Gastroesophageal sphincter (tissue), 4 donors: ENCODE results near the gene SLC25A21. TPM values are rescaled to one million over a fixed set of nuclear protein-coding genes. Genes with fewer than 3 reads are reported as not detected.

Source experiments
- ATAC-seq: fragments of 150-250 bp; one replicate; pipeline ENCODE4 v1.9.1; 2016; ENCODE audit warnings: mild to moderate bottlenecking, moderate library complexity
- H3K27ac ChIP-seq, 4 donors: fragments of 200-600 bp; sonication (generic) in 3 of 4; 1 replicate in 3 of 4; 2 replicates in 1 of 4; pipeline ENCODE4 v1.5.1; 2016 to 2019
- H3K27me3 ChIP-seq: fragments of 200-600 bp; sonication (generic); one replicate; pipeline ENCODE4 v1.5.1; 2019
- H3K36me3 ChIP-seq, 2 donors: fragments of 200-600 bp; sonication (generic); one replicate each; pipeline ENCODE4 v1.5.1; 2019; ENCODE audit warnings: control low read depth in 1 of 2
- H3K4me1 ChIP-seq, 3 donors: fragments of 200-600 bp; sonication (generic); 1 replicate in 2 of 3; 2 replicates in 1 of 3; pipeline ENCODE4 v1.5.1; 2016 to 2019; ENCODE audit warnings: control low read depth in 2 of 3
- H3K4me3 ChIP-seq, 2 donors: fragments of 200-600 bp; sonication (generic); one replicate each; pipeline ENCODE4 v1.5.1; 2019; ENCODE audit warnings: mild to moderate bottlenecking in 1 of 2, moderate library complexity in 1 of 2
- H3K9me3 ChIP-seq, 3 donors: fragments of 200-600 bp; sonication (generic); one replicate each; pipeline ENCODE4 v1.5.1; 2017 to 2019; ENCODE audit warnings: control low read depth in 2 of 3
- CTCF ChIP-seq, 4 experiments: fragments of 200-600 bp in 2 of 4; fragments of 450-650 bp in 2 of 4; sonication (generic) in 1 of 4; IDR thresholded peaks; one replicate each; pipeline ENCODE4 v1.5.1; 2017 to 2019; ENCODE audit warnings: antibody characterized with exemption in 4 of 4, mild to moderate bottlenecking in 2 of 4, moderate library complexity in 2 of 4
- EP300 ChIP-seq: sonication (generic); formaldehyde crosslinking; IDR thresholded peaks from one replicate; pipeline ENCODE4 v1.6.1; 2017; ENCODE audit warnings: antibody characterized with exemption, mild to moderate bottlenecking
- POLR2A ChIP-seq, 2 donors: fragments of 450-650 bp; IDR thresholded peaks; one replicate each; pipeline ENCODE4 v1.6.1; 2017; ENCODE audit warnings: antibody characterized with exemption in 2 of 2, mild to moderate bottlenecking in 2 of 2, moderate library complexity in 1 of 2
- POLR2AphosphoS5 ChIP-seq: sonication (generic); formaldehyde crosslinking; IDR thresholded peaks from one replicate; pipeline ENCODE4 v1.6.1; 2017; ENCODE audit warnings: antibody characterized with exemption
- WGBS, 2 donors: methylation state at CpG; one replicate each; pipeline ENCODE4 v1.1.5; 2018; ENCODE audit warnings: low coverage in 1 of 2; 5-methylcytosine and 5-hydroxymethylcytosine counted together
- total RNA-seq, 4 donors: library from RNA; depleted of rRNA; stranded (reverse); fragments of >200 nt; gene quantifications; one replicate each; pipeline ENCODE4 v1.1.0, GENCODE V29; 2016

SLC25A21 gene
- total RNA-seq, 4 donors from 2014 or later = 0.40 to 1.5 (median 1.3) TPM

- no peaks in the 10 kb centered on the region for H3K27me3 ChIP-seq
- TF ChIP-seq EP300 (no peak), CTCF (IDR thresholded peaks at IDR 0.05) (no peak)
- no peaks in the 10 kb centered on the region for H3K36me3 ChIP-seq
- WGBS, 2 donors = 0 to 10% methylated on average over 2 of the region's 2 CpGs
- H3K4me3 ChIP-seq = no peak overlapping the region
- no peaks in the 10 kb centered on the region for H3K9me3 ChIP-seq
- no peaks in the 10 kb centered on the region for H3K4me1 ChIP-seq
- no peak overlapping the region for H3K27ac ChIP-seq
- ATAC-seq = no peak
Observed at GRCh38 chr14:36827861-36828260, 344.5 kb downstream of the SLC25A21 start.

GRCh38 chr14:36826614-36827013, 345.8 kb downstream of the SLC25A21 start:
- Histone ChIP-seq H3K27me3 (no peaks in the 10 kb centered on the region), H3K9me3 (no peaks in the 10 kb centered on the region), H3K4me3 (no peak overlapping the region), H3K27ac (no peak overlapping the region), H3K4me1 (no peaks in the 10 kb centered on the region), H3K36me3 (no peaks in the 10 kb centered on the region)
- ATAC-seq = no peak
- TF ChIP-seq EP300 (no peak), CTCF (IDR thresholded peaks at IDR 0.05) (no peak), POLR2AphosphoS5 (no peak), POLR2A (IDR thresholded peaks at IDR 0.05) (no peak)
- WGBS, 2 donors = 55 to 83% methylated on average over 4 of the region's 6 CpGs

GRCh38 chr14:36824854-36825253, 347.6 kb downstream of the SLC25A21 start:
- ATAC-seq = no peak
- Histone ChIP-seq H3K4me1 (no peaks in the 10 kb centered on the region), H3K4me3 (no peak overlapping the region), H3K36me3 (no peaks in the 10 kb centered on the region), H3K27ac (no peak overlapping the region), H3K9me3 (no peaks in the 10 kb centered on the region), H3K27me3 (no peaks in the 10 kb centered on the region)
- TF ChIP-seq EP300 = no peak
- TF ChIP-seq POLR2AphosphoS5 = no peak
- no peak for TF ChIP-seq CTCF (IDR thresholded peaks at IDR 0.05)
- no peak for TF ChIP-seq POLR2A (IDR thresholded peaks at IDR 0.05)
- 84 to 89% methylated on average over 3 to 4 of the region's 4 CpGs for WGBS, 2 donors

- WGBS, 2 donors = 73 to 75% methylated on average over 4 of the region's 4 CpGs
Observed at GRCh38 chr14:36823651-36824050, 348.8 kb downstream of the SLC25A21 start.

GRCh38 chr14:36822685-36823084, 349.7 kb downstream of the SLC25A21 start:
- ATAC-seq = no peak
- Histone ChIP-seq H3K4me3 (no peak overlapping the region), H3K27ac (no peak overlapping the region), H3K9me3 (no peaks in the 10 kb centered on the region), H3K27me3 (no peaks in the 10 kb centered on the region), H3K4me1 (no peaks in the 10 kb centered on the region), H3K36me3 (no peaks in the 10 kb centered on the region)
- TF ChIP-seq EP300 (no peak), POLR2AphosphoS5 (no peak), POLR2A (IDR thresholded peaks at IDR 0.05) (no peak), CTCF (IDR thresholded peaks at IDR 0.05) (no peak)

More at GRCh38 chr14:36823651-36824050, 348.8 kb downstream of the SLC25A21 start:
- Histone ChIP-seq H3K4me3 (no peak overlapping the region), H3K4me1 (no peaks in the 10 kb centered on the region), H3K9me3 (no peaks in the 10 kb centered on the region), H3K27me3 (no peaks in the 10 kb centered on the region), H3K36me3 (no peaks in the 10 kb centered on the region), H3K27ac (no peak overlapping the region)
- no peak for ATAC-seq
- TF ChIP-seq POLR2A (IDR thresholded peaks at IDR 0.05) (no peak), EP300 (no peak), POLR2AphosphoS5 (no peak), CTCF (IDR thresholded peaks at IDR 0.05) (no peak)
